Fibroblast of the aortic adventitia (primary cell): ENCODE measurements around the gene GGCT. TPM values are rescaled to one million over a fixed set of nuclear protein-coding genes. Genes with fewer than 3 reads are reported as not detected.
"Not testable (repeated sequence)": the region's sequence is repeated elsewhere in the genome, so short reads cannot be mapped to it uniquely, and the experiment has no call there.

Source experiments
- DNase-seq: peaks from one replicate; pipeline ENCODE4 v3.0.0-alpha.2; 2010; ENCODE audit warnings: low read depth
- H3K4me3 ChIP-seq: 2 replicates; pipeline ENCODE4 v1.5.1; 2011; ENCODE audit warnings: low read depth, mild to moderate bottlenecking, control low read depth, low read length, moderate library complexity
- total RNA-seq: library from RNA; depleted of rRNA; stranded (reverse); fragments of >200 nt; gene quantifications from 2 replicates; pipeline ENCODE4 v1.2.3, GENCODE V29; 2012; ENCODE audit warnings: low replicate concordance
- TF ChIP-seq, protein P1 (sequence below): IDR thresholded peaks from 2 replicates; pipeline ENCODE4 v1.5.1; 2011; ENCODE audit warnings: mild to moderate bottlenecking, low read length, control low read depth, inconsistent platforms; ENCODE audit not compliant: insufficient read depth

Gene GGCT
- total RNA-seq, 1 donor = 27.3 TPM

DNA sequence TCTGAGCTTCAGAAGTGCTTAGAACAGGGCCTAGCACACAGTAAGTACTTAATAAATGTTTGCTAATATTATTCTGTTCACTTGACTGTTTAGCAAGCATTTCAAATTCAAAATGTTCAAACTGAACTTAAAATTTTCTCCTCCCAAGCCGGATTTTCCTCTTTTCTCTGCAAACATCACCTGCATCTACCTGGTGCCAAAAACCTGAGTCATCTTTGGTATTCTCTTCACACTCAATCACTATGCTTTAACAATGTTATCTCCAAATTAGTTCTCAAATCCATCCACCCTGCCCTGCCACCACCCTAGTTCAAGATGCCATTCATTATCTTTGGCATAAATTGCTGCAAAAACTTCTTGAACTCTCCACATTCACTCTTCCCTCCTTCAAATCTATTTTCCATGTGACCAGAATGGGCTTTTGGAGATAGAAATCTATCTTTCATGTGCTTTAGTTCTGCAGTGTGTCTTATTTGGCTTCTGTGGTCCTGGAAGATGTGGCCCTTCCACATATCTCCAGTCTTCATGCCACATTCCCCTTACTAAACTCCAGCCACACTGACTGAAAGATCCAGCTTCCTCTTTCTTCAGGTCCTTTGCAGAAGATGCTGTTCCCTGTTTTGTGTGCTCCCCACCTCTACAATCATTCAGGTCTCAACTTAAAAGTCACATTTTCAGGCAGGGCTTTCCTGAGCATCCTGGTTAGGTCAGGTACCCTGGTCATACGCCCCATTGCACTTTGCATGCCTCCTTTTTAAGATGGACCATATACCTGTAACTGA is 2.0 kb downstream of the GGCT start:
- peak overlapping the region; percentile 82 for H3K4me3 ChIP-seq
- TF ChIP-seq, protein P1, sequence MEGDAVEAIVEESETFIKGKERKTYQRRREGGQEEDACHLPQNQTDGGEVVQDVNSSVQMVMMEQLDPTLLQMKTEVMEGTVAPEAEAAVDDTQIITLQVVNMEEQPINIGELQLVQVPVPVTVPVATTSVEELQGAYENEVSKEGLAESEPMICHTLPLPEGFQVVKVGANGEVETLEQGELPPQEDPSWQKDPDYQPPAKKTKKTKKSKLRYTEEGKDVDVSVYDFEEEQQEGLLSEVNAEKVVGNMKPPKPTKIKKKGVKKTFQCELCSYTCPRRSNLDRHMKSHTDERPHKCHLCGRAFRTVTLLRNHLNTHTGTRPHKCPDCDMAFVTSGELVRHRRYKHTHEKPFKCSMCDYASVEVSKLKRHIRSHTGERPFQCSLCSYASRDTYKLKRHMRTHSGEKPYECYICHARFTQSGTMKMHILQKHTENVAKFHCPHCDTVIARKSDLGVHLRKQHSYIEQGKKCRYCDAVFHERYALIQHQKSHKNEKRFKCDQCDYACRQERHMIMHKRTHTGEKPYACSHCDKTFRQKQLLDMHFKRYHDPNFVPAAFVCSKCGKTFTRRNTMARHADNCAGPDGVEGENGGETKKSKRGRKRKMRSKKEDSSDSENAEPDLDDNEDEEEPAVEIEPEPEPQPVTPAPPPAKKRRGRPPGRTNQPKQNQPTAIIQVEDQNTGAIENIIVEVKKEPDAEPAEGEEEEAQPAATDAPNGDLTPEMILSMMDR = no peak
- no peak for DNase-seq

DNA sequence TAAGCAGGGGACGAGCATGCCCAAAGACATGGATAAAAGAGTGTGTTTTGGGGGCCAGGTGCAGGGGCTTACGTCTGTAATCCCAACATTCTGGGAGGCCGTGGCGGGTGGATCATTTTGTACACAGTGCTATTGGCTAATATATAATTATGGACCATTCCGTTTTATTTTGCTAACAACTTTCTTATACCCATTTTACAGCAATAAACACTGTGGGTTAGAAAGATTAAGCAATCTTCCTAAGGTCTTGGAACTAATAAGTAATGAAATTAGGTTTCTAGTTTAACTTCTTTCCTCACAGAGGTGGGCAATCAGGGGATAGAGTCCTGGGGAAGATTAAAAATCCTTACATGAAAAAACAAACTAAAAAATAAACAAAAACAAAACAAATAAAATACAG is 3.4 kb downstream of the GGCT start:
- no peak for DNase-seq
- TF ChIP-seq, protein P1 = no peak
- H3K4me3 ChIP-seq = no peak overlapping the region

DNA sequence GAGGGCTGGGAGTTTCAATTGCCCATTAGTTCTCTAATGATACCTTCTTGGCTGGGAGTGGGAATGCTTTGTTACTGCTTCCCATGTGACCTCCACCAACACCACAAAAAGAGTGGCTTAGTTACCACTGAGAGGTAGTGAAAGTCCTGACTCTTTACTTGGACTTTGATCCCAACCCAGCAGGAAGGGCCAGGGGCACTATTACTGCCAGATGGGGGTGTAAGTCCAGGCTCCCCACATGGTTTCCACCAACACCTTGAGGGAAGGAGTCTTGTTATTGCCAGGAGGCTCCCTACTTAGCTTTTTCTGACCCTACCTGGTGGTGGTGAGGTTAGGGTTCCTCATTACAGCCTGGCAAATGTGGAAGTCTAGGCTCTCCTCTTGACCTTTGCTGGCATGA is 11.4 kb downstream of the GGCT start:
- DNase-seq = no peak
- no peak overlapping the region for H3K4me3 ChIP-seq
- TF ChIP-seq, protein P1 = no peak

DNA sequence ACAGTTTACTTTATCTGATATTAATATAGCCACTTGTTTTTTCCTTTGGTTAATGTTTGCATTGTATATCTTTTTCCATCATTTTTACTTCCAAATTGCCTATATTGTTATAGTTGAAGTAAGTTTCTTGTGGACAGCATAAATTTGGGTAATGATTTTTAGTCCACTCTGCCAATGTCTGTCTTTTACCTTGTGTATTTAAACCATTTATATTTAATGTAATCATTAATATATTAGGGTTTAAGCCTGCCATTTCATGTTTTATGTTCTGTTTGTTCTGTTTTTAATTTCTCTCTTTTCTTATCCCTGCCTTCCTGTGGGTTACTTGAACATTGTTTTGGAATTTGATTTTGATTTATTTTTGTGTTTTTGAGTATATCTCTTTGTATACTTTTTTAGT is 13.2 kb downstream of the GGCT start:
- TF ChIP-seq, protein P1 = no peak
- no peak for DNase-seq
- H3K4me3 ChIP-seq = no peak overlapping the region

DNA sequence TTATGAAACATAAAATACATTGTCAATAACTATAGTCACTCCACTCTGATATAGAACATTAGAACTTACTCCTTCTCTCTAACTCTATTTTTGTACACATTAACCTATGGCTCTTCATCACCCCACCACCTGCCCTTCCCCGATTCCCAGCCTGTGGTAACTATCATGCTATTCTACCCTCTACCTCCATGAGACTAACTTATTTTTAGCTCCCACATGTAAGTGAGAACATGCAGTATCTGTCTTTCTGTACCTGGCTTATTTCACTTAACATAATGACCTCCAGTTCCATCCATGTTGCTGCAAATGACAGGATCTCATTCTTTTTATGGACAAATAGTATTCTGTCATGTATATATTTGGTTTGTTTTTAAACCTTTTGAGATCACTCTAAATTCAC is 17.3 kb downstream of the GGCT start:
- TF ChIP-seq, protein P1 = no peak
- DNase-seq = no peak
- H3K4me3 ChIP-seq = no peak overlapping the region

DNA sequence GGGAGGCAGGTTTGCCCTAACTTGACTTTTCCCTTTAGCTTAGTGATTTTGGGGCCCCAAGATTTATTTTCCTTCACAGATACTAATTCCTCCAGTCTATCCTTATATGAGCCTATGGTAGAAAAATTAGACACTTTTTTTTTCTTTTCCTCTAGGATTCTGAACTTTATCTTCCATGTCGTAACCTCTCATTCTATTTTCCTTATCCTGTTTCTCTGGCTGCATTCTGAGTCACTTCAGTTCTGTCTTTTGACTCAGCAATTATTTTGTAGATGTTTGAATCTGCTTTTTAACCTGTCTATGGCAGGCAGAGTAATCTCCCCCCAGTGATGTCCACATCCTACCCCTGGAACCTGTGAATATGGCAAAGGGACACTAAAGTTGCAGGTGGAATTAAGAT is 19.0 kb downstream of the GGCT start:
- TF ChIP-seq, protein P1 = no peak
- H3K4me3 ChIP-seq = no peak overlapping the region
- no peak for DNase-seq

DNA sequence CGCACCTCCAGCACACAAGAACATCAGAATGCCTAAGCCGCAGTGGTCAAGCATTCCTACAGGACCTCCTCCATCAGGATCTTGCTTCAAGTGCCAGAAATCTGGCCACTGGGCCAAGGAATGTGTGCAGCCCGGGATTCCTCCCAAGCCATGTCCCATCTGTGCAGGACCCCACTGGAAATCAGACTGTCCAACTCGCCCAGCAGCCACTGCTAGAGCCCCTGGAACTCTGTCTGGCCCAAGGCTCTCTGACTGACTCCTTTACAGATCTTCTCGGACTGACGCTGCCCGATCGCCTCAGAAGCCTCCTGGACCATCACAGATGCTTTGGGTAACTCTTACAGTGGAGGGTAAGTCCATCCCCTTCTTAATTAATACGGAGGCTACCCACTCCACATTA is 23.2 kb downstream of the GGCT start:
- DNase-seq = not testable (repeated sequence)

More for the DNA sequence above, 23.2 kb downstream of the GGCT start:
- not testable (repeated sequence) for H3K4me3 ChIP-seq
